GM21526 (cell line): ENCODE measurements around the gene MACF1.

Source experiments
- ATAC-seq: cut with Tn5 transposase; IDR thresholded peaks from one replicate; pipeline ENCODE4 v1.9.1; 2021; ENCODE audit warnings: moderate library complexity; ENCODE audit not compliant: unreplicated experiment, low FRiP score

Gene MACF1

GRCh38 chr1:39293375-39294070 is 89.0 kb downstream of the MACF1 start:
- ATAC-seq, result no peak

- no peak for ATAC-seq
Measured at GRCh38 chr1:39294531-39294930, 90.0 kb downstream of the MACF1 start.

GRCh38 chr1:39295901-39296300 is 91.4 kb downstream of the MACF1 start:
- ATAC-seq, result no peak

GRCh38 chr1:39297551-39297950 is 93.1 kb downstream of the MACF1 start:
- ATAC-seq, result no peak

GRCh38 chr1:39301606-39302005 is 97.1 kb downstream of the MACF1 start:
- no peak for ATAC-seq

GRCh38 chr1:39305555-39305954 is 101.1 kb downstream of the MACF1 start:
- ATAC-seq, result no peak

GRCh38 chr1:39310015-39310414 is 105.5 kb downstream of the MACF1 start:
- ATAC-seq, result no peak

GRCh38 chr1:39310691-39311090 is 106.2 kb downstream of the MACF1 start:
- no peak for ATAC-seq

GRCh38 chr1:39317111-39317510 is 112.6 kb downstream of the MACF1 start:
- ATAC-seq, result no peak

- no peak for ATAC-seq
Measured at GRCh38 chr1:39317910-39318633, 113.6 kb downstream of the MACF1 start.

GRCh38 chr1:39321979-39322378 is 117.5 kb downstream of the MACF1 start:
- no peak for ATAC-seq

- no peak for ATAC-seq
Measured at GRCh38 chr1:39322431-39322830, 117.9 kb downstream of the MACF1 start.

- ATAC-seq, result no peak
Measured at GRCh38 chr1:39324888-39325287, 120.4 kb downstream of the MACF1 start.

- no peak for ATAC-seq
Measured at GRCh38 chr1:39326836-39327235, 122.3 kb downstream of the MACF1 start.

- no peak for ATAC-seq
Measured at GRCh38 chr1:39328095-39328494, 123.6 kb downstream of the MACF1 start.

- ATAC-seq, result no peak
Measured at GRCh38 chr1:39328586-39329121, 124.2 kb downstream of the MACF1 start.

- no peak for ATAC-seq
Measured at GRCh38 chr1:39331647-39332046, 127.2 kb downstream of the MACF1 start.

GRCh38 chr1:39332291-39332690 is 127.8 kb downstream of the MACF1 start:
- no peak for ATAC-seq

GRCh38 chr1:39332828-39333227 is 128.3 kb downstream of the MACF1 start:
- no peak for ATAC-seq

GRCh38 chr1:39333296-39333695 is 128.8 kb downstream of the MACF1 start:
- ATAC-seq, result no peak

GRCh38 chr1:39335216-39335615 is 130.7 kb downstream of the MACF1 start:
- ATAC-seq, result no peak

GRCh38 chr1:39337067-39337466 is 132.6 kb downstream of the MACF1 start:
- ATAC-seq, result no peak
